ENCODE results near the gene RFX8.
"Not testable (repeated sequence)": the region's sequence is repeated elsewhere in the genome, so short reads cannot be mapped to it uniquely, and the experiment has no call there.

Gene RFX8

GRCh38 chr2:101486994-101487393 is 12.1 kb upstream of the RFX8 start:
- DNase-seq (ENCODE audit: low read depth in 3 of 3, low spot score in 1 of 3), result no peak

DNA sequence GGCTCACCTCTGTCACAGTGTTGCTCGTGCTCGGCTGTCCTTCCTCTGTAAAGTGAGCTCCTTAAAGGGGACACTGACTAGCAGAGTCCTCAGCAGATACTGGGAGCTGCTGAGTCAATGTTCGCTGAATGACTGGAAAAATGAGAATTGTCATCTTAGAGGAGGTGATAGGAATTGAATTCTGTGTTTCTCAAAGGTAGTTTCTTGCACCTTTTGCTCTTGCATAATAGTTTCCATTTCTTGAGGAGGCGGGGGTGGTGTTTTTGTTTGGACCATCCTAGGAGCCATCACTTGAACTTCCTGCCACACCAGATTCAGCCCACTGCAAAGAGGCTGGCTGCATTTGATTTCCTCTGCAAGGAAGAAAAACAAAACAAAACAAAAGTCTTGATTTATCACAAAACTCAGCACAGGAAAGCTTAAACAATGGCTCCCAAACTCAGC is 11.4 kb upstream of the RFX8 start:
- DNase-seq (ENCODE audit: low read depth in 3 of 3, low spot score in 1 of 3), result no peak

GRCh38 chr2:101485856-101486255 is 10.9 kb upstream of the RFX8 start:
- no peak for DNase-seq (ENCODE audit: low read depth in 3 of 3, low spot score in 1 of 3)

DNA sequence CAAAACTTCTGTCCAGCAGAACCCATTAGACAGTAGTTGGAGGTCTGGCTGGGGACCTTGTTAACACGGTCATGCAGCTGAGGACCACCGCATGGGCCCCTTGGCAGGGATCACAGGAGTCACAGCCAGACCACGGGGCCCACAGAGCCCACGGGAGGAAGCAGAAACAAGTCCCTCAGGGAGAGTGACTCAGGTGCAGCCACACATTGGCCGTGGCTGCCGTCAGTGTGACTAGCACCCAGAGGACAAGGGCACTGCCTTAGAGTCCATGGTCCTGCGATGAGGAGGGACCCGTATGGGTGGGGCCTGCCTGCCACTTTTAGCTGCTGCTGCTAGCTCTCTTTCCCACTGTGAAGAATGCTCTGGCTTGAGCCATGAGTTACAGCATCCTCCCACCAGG is 5.9 kb upstream of the RFX8 start:
- no peak for DNase-seq (ENCODE audit: low read depth in 3 of 3, low spot score in 1 of 3)

DNA sequence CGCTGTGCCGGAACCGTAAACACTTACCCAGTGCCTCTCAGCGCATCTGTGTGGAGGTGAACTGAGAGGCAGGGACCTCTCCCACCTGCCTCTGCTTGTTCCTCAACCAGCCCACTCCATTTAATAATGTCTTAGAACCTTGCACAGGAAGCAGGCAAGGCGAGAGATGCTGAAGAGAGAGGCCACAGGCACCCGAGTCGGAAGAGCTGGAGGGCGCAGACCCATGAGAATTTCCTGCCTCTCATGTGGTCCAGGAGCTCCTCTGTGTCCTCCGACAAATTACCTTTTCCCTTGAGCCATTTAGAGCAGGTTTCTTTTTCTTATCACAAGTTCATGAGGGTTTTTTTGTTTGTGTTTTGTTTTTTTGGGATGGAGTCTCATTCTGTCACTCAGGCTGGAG is 4.9 kb upstream of the RFX8 start:
- no peak for DNase-seq (ENCODE audit: low read depth in 3 of 3, low spot score in 1 of 3)

GRCh38 chr2:101479328-101479727 is 4.4 kb upstream of the RFX8 start:
- DNase-seq (ENCODE audit: low read depth in 3 of 3, low spot score in 1 of 3), result no peak

GRCh38 chr2:101478181-101479001 is 3.5 kb upstream of the RFX8 start:
- DNase-seq (ENCODE audit: low read depth in 3 of 3, low spot score in 1 of 3), result no peak

DNA sequence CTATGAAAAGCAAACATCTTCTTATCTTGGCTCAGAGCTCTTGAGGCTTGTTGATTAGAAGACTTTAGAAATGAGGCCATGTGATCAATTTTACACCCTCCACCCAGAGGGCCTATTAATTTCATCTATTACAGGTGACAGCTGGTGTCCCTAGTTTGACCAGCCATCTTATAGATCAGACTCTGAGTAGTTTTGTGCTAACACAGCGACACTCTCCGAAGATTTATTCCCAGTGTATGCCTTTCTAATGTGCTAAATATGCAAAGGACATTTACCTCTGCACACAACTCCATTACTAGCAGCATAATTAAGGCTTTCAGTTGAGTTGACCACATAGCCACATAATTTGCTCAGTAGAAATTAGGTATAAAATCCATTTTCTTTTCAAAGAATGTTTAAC is 2.6 kb upstream of the RFX8 start:
- DNase-seq (ENCODE audit: low read depth in 3 of 3, low spot score in 1 of 3), result no peak

DNA sequence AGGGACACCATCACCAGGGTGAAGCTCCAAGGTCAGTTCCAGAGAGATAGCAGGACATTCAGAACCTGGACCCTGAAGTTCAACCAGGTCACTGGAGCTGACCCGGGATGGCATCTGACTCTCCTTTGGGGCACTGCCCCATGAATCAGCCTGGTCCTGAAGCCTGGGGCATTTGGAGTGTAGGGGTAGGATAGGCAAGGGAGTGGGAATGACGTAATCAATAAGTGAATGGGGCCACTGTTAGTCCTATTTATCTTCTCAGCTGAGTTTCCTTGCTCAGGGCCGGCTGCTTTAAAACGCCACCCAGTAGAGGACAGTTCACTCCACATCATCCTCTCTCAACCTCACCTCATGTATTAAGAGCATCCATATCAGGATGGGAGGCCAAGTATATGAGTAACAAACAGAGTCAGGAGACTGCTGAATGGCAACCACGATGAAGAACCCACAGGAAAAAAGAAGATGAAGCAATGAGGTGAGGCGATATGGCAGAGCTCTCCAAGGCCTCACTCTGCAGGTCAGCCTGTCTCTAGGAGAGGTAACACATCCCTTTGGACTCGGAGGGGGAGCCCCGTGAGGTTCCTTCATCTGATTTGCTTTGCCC is 1.8 kb upstream of the RFX8 start:
- no peak for DNase-seq (ENCODE audit: low read depth in 3 of 3, low spot score in 1 of 3)

- peak in 1 of 3 donors; percentile 7 for DNase-seq (ENCODE audit: low read depth in 3 of 3, low spot score in 1 of 3)
Observed at GRCh38 chr2:101473911-101474701, 806 bp downstream of the RFX8 start.

- no peak for DNase-seq (ENCODE audit: low read depth in 3 of 3, low spot score in 1 of 3)
Observed at GRCh38 chr2:101473591-101473910, 1.4 kb downstream of the RFX8 start.

DNA sequence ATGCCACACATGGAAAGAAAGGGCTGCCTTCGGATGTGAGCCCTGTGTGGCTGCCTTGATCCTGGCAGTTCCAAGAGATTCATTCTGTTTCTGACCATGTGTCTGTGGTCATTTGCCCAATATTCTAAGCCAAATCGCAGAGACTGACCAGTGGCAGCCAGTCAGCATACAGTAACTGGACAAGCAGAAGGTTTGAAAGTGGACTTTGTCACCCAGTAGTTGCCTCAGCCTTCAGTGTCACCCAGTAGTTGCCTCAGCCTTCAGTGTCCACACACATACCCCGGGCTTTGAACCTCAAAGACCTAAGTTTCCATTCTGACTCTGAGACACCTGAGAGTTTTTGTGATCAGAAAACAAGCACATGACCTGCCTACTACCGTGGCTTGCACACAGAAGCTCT is 5.0 kb downstream of the RFX8 start:
- no peak for DNase-seq (ENCODE audit: low read depth in 3 of 3, low spot score in 1 of 3)

GRCh38 chr2:101467306-101467705 is 7.6 kb downstream of the RFX8 start:
- no peak for DNase-seq (ENCODE audit: low read depth in 3 of 3, low spot score in 1 of 3)

DNA sequence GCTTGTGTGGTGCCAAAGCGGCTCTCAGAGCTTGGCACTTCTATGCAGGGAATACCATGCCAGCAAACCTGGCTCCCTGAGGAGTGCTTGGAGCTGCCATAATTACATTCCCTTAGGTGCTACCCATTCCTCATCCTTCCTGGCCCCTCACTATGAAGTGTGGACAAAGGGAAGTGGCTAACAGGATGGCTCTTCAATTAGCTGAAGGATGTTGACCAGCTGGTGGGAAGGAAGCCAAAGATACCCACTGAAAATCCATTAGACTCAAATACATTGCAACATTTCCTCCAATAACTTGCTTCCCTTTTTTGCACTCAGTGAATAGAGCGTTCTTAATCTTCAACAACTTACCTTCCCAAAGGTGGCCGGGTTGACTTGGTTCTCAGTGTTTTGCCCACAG is 8.5 kb downstream of the RFX8 start:
- no peak for DNase-seq (ENCODE audit: low read depth in 3 of 3, low spot score in 1 of 3)

DNA sequence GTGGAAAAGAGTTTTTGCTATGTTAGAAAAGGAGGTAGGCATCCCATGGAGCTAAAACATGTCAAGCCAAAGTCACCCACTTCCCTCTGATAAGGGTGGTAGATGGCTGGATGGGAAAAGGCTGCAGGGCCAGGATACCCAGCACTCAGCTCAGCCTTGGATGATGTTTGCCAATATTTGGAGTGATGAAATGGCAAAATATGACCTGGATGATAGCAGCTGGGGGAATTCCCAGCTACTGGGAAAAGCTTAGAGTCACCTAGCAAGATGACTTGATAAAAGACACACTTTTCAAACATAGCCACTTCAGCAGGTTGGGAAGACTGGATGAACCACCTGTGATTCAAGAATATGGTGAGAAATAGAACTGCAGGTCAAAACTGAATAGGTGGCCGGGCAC is 10.1 kb downstream of the RFX8 start:
- DNase-seq (ENCODE audit: low read depth in 3 of 3, low spot score in 1 of 3), result no peak

GRCh38 chr2:101463911-101464641 is 10.8 kb downstream of the RFX8 start:
- no peak for DNase-seq (ENCODE audit: low read depth in 3 of 3, low spot score in 1 of 3)

DNA sequence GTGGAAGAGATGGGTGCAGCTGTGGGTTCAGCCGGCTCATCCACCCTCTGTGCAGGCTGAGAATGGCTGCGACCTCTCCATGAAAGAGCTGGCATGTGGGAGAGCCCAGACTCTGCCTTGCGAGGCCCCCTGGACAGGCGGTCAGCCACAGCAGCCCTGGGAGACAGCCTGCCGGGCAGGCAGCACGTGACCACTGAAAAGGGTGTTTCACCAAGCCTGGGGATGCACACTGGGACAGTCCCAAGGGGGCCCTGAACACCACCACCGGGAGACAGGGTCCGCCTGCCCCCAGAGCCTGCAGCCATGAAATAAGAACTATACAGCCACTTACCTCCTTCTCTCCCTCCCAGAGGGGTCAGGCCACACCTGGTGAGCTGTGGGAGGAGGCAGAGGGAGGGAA is 11.5 kb downstream of the RFX8 start:
- DNase-seq (ENCODE audit: low read depth in 3 of 3, low spot score in 1 of 3), result no peak

- DNase-seq (ENCODE audit: low read depth in 3 of 3, low spot score in 1 of 3), result no peak
Observed at GRCh38 chr2:101461381-101461780, 13.5 kb downstream of the RFX8 start.

DNA sequence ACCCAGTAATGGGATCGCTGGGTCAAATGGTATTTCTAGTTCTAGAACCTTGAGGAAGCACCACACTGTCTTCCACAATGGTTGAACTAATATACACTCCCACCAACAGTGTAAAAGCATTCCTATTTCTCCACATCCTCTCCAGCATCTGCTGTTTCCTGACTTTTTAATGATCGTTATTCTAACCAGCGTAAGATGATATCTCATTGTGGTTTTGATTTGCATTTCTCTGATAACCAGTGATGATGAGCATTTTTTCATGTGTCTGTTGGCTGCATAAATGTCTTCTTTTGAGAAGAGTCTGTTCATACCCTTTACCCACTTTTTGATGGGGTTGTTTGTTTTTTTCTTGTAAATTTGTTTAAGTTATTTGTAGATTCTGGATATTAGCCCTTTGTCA is 20.5 kb downstream of the RFX8 start:
- DNase-seq (ENCODE audit: low read depth in 3 of 3, low spot score in 1 of 3), result not testable (repeated sequence)

DNA sequence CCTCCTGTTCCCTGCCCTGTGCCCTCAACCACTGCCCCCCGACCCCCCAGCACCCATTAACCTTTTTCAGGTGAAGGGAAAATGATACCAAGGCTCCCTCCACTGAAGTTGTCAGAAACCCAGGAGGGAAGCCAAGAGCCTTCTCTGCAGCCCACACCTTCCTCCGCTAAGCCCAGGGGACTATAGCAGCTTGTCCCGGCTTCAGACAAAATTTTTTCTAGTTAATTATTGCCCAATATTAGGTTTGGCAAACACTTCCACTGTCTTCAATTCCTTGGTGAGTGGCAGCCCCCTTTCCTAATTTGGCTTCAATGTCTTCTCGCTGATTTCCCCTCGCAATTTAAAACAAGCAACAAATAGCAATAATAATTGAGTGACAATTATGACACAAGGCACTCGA is 23.9 kb downstream of the RFX8 start:
- DNase-seq (ENCODE audit: low read depth in 3 of 3, low spot score in 1 of 3), result no peak

GRCh38 chr2:101446869-101447268 is 28.0 kb downstream of the RFX8 start:
- no peak for DNase-seq (ENCODE audit: low read depth in 3 of 3, low spot score in 1 of 3)

GRCh38 chr2:101442667-101443061 is 32.2 kb downstream of the RFX8 start:
- DNase-seq (ENCODE audit: low read depth in 3 of 3, low spot score in 1 of 3), result no peak
